Measurements from ENCODE around the gene SEMA4D.
A peak's percentile ranks its signal among the peaks of the same experiment; 100 is the strongest.

Gene SEMA4D

DNA sequence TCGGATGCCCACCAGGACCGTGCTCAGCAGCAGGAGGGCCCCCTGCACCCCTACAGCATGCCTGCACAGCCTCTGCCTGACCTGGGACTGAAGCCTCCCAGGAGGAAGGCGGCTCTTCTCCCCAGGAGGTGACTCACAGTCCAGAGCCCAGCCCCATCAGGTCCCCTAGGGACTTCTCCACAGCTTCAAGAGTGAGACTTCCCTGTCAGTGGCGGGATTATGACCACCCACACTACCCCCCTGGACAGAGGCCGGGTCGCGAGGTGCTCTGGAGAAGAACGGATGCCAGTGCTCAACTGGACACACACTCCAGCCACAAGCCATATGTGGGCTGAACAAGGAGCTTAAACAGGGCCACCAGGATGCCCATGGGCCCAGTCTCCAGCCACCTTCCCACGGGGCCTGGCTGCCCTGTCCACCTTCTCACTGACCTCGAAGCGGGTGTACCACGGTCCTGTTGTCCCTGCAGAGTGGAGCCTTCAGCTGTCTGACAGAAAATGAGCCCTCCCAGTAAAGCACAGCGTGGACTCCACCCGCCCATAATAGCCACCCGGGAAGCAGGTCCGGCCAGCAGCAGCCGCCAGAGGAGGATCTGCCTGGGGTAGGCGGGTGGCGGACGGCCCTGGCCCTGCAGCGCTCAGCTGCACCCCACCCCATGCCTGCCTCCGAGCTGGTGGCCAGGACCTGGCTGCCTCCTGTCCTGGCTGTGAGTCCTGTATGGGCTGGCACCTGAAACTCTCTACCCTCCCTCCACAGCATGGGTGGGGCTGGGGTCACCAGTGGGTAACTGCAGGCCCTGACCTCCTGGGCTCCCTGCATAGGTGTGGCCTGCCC, 54.7 kb downstream of the SEMA4D start:
- DNase-seq: no peak

DNA sequence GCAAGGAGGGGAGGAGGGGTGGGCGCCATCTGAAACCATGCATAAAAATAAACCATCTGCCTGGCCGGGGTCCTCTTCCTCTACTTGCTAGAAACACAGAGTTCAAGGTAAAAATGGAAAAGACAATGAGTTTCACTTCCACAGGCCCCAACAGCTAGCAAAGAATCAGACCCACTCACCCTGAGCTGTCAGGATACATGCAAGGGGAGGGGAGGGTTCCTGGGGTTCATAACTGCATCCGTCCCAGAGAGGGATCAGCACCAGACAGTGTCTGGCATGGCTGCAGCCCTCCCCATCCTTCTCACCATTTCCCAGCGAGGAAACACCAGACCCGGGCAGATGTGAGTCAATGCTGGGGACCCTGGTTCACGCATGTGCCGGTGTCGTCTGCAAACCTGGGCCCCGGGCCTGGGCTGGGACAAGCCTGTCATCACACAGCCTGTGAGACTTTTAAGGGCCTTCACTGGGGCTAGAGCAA, 55.4 kb downstream of the SEMA4D start:
- no peak for DNase-seq

DNA sequence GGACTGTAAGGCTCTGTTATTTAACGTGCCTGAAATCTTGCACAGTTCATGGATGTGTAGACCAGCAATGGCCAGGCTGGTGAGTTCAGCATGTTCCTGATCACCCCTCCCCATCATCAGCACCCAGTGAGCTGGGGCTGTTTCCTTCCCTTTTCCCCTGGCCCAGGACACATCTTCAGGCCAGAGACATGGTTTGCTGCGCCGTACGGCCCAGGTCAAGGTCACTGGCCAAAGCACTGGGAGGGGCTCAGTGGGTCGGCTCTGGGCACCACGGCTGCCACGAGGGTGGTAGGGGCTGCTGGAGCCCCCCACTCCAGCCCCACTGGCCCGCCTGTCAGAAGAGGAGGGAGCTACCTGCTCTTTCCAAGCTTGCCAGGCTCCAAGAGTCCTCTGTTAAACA, 55.9 kb downstream of the SEMA4D start:
- DNase-seq: no peak

DNA sequence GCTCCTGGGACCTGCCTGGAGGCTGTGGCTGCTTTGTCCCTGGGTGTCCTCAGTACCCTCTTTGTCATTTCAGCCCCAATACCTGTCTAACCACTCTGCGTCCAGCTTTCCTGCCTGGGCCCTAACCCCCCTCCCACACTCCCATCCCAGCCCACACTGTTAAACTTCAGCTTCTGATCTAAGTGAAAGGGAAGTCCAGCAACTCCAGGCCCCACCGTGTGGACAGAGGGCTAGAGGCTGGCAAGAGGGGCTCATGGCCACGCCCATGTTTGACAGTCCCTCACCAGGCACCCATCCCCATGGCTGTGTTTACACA, 56.3 kb downstream of the SEMA4D start:
- no peak for DNase-seq

DNA sequence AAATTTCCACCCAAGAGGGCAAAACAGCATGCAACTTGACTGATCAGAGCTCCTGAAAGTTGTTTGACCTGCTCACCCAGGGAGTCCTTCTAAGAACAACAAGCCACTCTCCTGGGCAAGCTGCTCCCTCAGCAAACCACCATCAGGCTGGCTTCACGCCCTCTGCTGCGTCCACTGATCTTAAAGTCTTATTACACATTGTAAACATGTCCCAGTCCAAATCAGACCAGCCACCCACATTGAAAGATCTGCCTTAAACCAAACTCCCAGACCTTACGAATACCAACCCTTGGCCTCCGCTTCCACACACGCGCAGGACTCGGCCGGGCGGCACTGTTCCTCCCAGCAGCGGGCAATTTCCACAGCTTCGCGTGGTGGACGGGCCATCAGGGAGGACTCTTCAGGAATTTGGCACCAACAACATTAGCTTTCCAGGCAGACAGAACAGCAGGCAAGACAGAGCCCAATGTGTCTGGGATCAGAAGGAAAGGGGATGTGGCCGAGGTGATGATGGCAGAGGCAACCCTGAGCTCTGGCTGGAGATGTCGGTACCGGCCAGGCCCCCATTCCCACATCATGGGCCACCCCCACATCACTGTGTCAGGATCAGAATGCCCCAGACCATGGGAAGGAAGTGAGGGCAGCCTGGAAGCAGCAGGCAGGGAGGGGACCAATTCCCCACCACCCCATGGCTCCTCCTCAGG, 56.8 kb downstream of the SEMA4D start:
- no peak for DNase-seq

DNA sequence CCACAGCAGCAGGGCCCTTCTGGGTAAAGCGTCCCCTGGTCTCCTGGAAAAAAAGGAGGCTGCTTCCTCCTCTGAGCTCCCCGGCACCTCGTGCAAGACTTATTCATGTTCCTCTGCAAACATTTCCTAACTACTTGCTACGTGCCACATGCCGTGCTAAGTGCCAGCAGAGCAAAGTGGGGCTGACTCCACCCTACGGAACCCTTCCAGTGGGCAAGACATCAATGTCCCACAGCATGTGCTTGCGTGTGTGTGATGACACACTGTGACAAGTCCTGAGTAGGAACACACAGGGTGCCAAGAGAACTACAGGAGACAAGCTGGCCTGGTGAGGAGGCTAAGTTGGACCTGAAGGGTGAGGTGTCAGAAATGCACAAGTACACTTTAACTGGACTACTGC, 57.4 kb downstream of the SEMA4D start:
- no peak for DNase-seq

DNA sequence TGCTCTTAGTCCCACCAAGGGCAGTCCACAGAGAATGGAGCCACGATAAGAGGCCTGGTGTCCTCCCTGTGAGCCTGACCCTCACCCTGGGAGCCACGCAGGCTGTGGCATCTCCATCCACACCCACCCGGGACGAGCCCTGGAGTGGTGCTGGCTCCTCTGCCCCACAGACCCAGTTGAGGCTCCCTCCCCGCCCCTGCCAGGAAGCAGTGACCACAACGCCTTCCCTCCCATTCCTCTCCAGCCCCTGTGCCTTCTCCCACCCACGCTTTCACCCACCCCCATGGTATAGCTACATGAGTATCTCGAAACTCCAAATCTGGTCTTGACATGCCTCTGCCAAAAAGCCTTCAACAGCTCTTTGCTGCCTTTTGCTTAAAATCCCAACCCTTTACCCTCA, 57.9 kb downstream of the SEMA4D start:
- no peak for DNase-seq

DNA sequence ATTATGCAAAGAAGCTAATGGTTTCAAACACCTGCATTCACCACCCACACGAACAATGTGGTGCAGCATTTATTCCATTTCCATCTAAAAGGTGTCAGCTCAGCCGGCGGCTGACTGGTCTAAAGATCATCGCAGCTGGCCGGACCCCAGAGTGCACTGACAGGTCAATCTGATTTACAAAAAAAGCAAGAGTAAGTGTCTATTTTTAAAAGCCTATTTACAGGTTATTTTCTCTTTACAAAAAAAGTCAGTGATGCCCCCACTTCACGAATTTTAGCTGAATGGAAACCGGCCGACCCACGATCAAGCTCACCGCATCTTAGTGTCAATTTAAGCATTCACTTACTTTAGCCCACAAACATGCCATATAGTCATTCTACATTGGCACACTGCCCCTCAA, 58.3 kb downstream of the SEMA4D start:
- no peak for DNase-seq

DNA sequence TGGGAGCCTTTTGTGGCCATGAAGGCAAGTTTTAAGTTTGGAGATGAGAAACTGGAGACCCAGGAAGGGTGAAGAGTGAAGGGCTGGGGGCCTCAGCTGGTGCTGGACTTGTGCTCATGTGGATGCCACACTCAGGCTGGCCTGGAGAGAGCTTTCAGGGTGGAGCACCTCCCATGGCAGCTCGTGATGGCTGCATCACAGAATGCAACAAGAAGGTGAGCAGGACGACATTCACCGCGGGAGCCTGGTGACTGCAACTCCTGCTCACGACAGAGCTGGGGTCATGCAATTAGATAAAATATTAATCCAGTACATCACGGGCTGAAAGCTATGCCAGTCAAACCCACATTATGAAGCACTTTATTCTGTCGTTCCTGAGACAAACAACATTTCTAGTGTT, 59.7 kb downstream of the SEMA4D start:
- no peak for DNase-seq

DNA sequence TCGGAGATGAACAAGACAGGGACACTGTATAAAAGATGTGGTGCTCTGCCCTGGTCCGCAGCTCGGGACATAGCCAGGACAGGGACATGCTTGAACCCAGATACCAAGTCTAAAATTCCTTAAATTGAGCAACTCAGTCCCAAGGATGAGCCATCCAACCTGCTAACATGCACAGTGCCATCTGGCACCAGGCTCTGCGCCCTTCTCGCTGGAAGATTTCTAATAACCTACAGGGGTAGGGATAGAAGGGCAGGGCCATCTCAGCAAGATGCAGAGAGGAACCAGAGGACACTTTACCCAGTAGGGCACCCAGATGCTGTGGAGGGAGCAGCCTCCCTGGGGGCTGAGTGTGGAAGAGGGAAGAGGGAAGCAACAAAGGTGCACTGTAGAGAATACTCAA, 60.1 kb downstream of the SEMA4D start:
- DNase-seq: no peak

DNA sequence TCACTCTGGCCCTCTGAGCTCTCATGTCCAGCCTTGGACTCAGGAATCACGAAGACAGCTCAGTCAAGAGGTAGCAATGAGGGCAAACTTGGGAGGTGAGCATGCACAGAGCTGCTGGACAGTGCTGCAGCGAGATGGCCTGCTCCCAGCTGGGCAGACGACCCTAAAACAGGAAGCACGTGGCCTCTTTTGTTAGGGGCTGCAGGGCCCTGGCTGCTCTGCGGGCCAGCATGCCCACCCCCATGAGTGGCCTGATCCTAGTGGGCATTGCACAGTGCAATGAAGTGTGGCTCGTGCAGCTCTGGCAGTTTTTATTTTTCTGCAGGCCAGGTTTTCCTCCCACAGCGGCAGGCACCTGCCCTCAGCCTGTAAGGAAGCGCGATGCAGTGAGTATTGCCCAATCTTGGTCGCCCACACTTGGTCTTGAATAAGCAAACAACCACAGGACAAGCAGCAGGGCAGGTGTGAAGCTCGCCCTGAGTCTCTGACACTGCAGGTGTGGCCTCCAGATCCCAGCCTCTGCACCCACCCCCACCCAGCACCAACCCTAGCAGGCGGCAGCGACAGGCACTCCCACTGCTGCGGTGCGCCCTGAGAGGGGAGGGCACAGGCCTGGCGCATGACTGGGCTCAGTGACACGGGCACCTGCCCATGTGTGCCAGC, 60.8 kb downstream of the SEMA4D start:
- DNase-seq: no peak

DNA sequence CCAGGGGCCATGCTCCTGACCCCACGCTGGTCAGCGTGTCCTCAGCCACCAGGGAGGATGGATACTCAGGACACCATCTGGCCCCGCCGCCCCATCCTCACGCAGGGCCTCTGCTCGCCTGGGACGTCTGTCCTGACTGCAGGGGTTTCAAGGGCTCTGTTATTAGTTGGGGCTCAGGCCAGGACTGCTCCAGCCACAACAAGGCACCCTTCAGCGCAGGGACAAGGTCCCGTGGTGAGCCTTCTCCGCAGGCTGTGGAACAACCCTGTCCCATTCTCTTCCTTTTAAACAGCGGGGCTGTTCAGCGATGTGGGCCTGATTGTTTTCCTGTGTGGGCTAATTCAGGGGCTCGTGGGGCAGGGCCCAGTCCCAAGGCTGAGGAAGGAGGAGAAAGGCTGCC, 61.6 kb downstream of the SEMA4D start:
- no peak for DNase-seq

DNA sequence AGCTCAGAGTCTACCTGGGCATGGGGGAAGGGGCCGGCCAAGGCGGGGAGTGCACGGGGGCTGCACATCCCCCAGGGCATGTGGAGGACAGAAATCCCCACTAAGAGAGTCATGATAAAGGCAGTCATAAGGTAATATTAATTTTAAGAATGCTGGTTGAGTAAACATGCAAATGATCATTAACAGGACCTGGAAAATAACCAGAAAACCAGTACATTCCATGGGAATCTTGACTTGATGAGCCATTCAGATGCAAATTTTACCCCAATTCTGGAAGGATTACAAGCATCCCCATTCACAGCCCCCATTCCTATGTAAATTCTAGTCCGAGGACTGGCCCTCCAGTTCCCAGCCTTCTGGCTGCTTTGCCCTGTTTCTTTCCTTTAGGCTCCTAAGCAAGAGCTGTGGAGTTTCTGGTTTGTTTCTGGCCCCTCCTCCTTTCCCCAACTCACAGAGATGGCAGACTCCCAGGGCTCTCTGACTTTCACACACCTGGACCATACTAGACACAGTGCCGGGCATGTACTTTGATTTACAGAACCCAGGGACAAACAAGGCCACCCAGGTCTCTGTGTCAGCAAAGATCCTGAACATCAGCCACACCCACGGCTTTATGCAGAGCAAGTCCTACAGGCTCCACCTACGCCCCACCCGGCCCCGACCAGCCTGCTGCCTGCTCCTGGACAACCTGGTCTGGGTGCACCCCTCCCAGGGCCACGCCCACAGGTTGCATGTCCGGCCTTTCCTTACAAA, 62.7 kb downstream of the SEMA4D start:
- peak; percentile 9 for DNase-seq

DNA sequence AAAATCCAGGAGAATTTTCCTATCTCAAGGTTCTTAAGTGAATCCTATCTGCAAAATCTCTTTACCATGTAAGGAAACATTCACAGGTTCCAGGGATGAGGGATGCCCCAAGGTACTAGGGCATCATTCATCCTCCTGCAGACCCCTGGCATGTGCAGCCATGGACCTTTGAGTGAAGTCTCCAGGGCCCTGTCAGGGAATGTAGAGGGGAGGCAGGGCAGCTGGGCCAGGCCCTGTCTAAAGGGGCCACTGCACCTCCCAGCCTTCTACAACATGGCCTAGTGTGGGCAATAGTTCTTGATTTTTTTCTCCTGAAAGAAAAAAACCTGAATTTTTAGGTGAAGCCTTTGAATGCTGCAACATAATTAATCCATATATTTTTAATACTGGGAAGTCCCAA, 63.3 kb downstream of the SEMA4D start:
- DNase-seq: no peak

DNA sequence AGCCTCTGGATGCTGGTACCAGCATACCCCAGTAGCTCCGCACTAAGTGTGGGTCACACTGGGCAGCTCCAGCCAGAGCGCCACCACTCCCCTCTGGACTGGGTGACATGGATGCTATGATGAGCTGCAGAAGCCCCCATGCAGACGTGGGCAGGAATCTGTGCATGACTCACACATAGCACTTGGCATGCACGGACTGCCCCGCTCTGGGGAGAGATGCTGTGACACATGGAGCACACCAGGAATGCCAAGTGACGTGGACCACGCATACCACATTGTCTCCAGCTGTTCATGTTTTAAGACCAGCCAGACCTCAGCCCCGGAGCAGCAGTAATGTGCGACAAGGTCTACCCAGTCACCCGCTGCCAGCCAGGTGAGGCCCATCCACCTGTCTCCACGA, 64.1 kb downstream of the SEMA4D start:
- DNase-seq: no peak

DNA sequence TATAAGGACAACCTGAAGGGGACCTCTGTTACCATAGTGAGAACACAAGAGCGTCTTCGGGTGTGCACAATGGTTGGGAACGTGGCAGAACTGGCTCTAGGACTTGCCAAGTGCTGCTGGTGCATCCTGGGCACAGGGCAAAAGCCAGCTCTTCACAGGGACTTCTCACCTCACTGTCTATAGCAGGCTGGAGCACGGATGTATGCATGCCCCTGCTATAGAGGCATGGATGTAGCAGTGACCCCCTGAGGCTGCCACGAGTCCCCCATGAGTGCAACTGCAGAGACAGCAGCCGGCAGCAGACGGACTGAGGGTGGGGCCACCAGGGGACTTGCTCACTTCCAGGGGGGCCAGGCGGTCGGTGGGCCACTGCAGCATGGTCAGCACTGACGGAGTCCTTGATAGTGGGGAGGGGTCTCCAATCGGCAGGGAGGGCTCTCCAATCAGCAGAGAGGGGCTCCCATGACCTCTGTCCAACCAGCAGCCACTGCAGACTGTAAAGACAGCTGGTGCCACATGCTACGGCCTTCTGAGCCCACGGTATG, 64.9 kb downstream of the SEMA4D start:
- no peak for DNase-seq

DNA sequence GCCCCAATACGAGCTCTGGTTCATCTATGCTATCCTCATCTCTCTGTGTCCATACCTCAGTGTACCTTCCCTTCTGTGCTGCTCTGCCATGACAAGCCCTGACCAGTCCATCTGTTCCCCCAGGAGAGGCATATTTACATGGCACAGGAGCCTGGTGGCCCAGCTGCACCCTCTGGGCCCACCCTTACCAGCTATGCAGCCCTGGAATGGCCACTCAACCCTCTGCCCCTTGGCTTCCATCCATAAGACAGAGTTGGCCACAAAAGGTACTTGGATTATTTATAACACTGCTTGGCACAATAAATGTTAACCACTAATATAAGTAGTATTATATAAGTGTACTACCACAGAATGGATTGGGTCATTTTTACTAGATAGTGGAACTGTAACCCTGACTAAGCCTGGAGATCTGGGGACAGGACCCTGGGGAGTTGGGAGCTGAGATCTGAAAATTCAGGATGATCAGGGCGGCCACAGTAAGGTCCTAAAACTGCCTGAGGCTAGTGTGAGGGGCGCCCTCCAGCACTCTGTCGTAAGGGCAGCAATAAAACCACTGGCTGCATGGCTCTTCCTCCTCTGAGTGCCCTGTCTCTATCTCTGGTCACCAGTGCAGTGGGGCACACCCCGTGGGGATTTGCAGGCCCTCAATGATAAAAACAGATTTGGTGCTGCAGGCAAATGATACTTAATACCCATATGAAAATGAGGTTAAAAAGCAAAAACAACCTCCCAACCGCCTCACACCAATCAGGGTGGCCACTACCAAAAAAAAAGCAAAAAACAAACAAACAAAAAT, 65.8 kb downstream of the SEMA4D start:
- no peak for DNase-seq

DNA sequence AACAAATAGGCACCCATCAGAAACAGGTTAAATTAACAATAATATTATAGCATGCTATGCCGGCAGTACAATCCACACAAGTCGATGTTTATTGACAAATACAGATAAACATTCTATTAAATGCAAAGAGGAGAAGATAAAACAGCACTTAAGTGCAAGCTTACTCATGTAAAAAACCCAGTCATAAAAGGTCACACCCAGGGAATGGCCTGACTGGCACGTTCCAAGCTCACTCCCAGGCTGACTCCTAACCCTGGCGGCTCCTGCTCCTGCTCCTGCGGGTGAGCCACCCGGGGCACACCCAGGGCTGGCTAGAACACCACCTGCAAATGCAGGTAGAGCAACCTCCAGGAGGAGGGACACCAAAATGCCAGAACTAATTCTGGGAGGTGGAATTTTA, 66.9 kb downstream of the SEMA4D start:
- DNase-seq: no peak

DNA sequence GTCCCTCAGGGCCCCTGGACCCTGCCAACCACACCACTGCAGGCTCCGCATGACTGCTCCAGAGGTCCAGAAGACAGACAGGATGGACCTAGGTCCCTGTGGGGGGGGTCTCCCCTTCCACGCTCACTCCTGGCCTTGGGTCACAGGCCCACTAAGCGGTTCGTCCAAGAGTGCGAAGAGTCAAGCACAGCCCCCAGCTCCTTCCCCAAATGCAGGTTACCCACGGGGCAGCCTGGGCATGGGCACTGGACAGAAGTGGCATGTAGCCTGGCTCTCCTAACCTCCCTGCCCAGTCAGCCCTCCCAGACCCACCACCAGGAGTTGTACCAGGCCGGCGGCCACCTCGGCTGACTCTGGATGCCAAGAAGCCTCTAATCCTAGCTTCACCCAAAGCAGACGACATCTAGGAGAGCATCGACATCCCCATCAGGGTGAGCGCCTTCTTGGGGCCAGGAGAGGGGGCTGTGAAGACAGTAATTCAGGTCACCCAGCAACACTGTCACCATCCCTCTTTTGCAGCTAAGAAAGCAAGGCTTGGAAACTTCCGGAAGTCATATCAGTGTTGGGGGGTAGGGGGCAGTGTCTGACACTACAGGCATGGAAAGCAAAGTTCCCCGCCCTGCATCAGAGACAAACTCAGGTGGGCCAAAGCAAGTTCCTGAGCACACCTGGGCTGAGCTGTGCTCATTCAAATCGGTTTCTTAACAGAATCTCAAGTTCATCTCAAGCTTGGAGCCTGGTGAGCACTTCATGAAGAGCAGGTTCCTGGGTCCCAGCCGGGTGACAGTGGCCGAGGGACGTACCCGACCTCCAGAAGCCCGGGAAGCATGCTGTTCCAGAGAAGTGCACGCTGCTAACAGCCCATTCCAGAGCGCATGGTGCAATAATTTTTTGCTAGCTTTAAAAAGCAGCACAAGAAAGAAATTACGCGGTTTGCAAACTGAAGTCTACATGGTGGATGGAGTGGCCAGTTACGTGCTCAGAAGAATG, 68.7 kb downstream of the SEMA4D start:
- DNase-seq: no peak

DNA sequence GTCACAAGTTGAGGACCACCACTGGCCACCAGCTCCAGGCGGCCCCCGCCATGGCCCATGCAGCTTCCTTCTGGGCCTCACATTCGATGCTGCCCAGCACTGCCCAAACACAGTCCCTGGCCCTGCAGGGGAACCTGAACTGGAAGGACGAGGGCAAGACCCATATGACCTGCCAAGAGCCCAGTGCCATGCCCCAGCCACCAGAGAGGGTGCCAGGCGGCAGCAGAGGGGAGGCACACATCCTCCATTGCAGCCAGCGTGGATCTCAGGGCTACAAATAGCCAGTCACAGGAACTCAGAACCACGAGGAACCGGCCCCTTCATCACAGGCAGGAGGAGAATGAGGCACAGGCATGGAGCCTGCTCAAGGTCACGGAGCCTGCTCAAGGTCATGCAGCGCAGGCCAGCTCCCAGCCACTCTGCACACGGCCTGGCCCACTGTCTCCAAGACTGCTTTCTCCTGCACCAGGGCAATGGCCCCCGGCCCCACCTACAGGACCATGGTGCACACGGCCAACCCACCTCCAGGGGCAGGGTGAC, 69.6 kb downstream of the SEMA4D start:
- DNase-seq: no peak

Measured in NCI-H226 (cell line).